Measurements from ENCODE around the gene SHC3.
"Not testable (repeated sequence)": the region's sequence is repeated elsewhere in the genome, so short reads cannot be mapped to it uniquely, and the experiment has no call there.

SHC3 gene, protein sequence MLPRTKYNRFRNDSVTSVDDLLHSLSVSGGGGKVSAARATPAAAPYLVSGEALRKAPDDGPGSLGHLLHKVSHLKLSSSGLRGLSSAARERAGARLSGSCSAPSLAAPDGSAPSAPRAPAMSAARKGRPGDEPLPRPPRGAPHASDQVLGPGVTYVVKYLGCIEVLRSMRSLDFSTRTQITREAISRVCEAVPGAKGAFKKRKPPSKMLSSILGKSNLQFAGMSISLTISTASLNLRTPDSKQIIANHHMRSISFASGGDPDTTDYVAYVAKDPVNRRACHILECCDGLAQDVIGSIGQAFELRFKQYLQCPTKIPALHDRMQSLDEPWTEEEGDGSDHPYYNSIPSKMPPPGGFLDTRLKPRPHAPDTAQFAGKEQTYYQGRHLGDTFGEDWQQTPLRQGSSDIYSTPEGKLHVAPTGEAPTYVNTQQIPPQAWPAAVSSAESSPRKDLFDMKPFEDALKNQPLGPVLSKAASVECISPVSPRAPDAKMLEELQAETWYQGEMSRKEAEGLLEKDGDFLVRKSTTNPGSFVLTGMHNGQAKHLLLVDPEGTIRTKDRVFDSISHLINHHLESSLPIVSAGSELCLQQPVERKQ

DNA sequence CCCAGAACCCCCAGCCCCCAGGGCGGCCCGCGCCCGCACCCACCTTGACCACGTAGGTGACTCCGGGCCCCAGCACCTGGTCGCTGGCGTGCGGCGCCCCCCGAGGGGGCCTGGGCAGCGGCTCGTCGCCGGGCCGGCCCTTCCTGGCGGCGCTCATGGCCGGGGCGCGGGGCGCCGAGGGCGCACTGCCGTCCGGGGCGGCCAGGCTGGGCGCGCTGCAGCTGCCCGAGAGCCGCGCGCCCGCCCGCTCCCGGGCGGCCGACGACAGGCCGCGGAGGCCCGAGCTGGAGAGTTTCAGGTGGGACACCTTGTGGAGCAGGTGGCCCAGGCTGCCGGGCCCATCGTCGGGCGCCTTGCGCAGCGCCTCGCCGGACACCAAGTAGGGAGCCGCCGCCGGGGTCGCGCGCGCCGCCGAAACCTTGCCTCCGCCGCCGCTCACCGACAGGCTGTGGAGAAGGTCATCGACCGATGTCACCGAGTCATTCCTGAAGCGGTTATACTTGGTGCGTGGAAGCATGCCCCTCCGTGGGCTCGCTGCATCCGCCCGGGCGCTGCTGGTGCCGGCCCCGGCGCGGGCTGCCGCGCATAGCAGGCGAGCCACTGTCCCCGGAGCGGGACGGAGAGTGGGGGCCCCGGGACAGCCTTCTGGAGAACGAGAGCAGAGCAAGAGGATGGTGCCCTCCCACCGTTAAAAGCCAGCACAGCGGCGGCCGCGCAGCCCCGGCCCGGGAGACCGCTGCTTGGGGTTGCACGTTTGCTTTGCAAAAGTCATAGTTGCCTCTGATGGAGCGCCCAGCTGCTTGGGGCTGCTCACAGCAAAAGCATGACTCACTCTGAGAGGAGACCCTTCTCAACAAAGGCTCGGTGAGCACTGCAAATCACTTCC, at the start of gene SHC3:
SHC3 (minus strand) TSS at position 875 of the 886 bp plus-strand sequence; CDS start at position 517, 358 bp downstream.
- no peak for DNase-seq

DNA sequence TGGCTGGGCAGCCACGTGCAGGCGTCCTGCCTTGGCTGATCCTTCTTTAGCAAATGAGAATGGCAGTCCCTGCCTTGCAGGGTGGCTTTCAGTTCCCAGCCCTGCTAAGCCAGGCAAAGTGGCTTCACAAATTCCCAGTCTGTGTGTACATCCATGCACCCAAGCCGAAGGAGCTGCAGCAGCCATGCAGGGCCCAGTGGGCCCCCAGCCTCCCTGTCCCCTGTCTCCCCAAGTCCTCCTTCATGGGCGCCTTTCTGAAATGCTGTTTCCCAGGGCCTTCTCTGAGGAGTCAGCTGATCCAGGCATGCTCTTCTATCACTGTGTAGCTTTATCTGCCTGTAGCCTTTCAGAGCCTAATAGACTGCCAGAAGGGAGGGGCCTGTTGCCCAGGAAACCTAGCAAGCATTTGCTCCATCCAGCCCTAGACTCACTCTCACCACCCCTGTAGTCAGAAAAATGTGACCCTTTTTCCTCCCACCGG, 47.4 kb upstream of the SHC3 start:
- DNase-seq, result no peak

DNA sequence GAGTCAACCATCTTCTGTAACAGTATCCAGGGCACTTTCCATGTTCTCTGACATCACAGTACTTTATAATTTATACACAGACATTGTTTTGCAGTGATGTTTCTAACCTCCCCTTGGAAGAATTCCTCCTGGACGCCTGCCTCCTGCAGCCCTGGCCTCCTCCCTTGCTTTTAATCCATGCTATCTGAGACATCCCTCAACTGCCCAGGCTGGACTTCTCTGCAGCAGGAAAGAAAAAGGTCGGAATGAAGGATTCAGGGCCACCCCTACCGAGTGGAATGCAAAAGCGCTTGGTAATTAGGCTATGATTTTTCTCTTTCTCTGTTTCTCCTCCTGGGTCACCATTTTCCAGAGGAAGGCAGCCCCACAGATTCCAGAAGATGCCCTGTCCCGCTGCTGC, 47.0 kb upstream of the SHC3 start:
- DNase-seq, result no peak

DNA sequence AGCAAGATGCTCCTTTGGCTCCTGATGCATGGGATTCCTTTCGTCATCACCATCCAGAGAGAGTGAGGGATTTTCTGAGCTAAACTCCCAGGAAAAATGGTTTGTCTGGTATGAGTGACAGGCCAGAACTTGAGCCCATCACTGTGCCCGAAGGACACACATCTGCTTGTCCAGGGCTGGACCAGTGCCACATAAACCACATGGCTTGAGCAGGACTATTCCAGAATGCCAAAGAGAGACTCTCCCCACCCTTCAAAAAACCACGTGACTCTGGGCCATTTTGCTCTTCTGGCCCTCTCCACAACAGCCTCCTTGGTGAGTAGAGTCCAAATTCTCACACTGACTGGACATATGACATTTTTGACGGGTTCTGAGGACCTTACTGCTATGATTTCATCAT, 46.4 kb upstream of the SHC3 start:
- DNase-seq, result no peak

DNA sequence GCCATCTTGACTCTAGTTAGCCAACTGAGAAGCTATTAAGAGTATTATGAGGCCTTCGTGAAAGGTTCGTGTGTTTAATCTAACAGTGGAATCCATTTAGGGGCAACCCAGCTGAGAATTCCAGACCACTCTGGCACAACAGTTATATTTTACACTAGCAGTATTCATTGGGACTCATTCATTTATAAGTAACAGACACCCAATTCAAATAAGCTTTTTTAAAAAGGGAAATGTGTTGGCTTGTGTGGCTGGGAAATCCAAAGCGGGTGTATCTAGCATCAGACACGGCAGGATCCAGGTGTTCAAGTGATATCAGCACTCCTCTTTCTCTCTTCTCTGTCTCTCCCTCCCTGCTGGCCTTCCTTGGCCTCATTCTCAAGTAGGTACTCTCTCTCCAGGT, 46.0 kb upstream of the SHC3 start:
- no peak for DNase-seq

DNA sequence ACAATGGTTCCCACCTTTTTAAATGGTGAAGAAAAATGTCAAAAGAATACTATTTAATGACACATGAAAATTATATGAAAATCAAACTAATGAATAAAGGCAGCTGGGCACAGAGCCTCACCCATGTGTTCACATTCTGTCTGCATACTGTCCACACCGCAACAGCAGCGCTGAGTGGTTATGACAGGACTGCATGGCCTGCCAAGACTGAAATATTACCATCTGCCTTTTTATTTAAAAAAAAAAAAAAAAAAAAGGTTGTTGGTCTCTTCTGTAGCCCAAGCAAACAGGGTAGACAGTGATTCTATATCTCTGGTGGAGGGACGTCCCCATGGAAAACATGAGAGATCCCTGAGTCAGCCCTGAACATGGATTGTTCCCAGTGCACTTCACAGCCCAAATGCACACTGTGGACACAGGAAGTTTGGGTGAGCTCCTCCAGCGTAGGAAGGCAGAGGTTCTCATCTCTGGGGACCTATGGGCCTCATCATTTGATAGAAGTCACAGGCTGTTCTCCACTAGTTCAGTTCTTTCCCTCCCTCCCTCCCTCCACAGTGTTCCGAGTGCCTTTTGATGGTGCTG, 44.9 kb upstream of the SHC3 start:
- DNase-seq, result no peak

DNA sequence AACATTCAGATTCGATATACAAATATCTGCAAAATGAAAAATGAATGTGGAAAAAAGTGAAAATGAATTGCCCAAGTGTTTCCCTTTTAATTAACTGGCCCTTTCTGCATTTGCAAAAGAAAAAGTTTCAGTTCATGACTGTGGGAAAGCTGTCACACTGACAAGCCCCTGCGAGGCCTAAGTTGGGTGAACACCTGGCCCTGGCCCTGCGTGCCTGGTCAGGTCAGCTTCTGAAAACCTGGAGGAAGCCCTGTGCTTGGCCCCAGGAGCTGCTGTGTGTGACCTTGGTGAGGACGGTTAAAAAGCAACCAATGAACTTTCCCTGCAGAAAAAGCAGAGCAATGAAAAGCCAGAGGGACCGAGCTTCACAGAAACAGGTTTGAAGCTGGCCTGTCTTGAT, 41.0 kb upstream of the SHC3 start:
- no peak for DNase-seq

DNA sequence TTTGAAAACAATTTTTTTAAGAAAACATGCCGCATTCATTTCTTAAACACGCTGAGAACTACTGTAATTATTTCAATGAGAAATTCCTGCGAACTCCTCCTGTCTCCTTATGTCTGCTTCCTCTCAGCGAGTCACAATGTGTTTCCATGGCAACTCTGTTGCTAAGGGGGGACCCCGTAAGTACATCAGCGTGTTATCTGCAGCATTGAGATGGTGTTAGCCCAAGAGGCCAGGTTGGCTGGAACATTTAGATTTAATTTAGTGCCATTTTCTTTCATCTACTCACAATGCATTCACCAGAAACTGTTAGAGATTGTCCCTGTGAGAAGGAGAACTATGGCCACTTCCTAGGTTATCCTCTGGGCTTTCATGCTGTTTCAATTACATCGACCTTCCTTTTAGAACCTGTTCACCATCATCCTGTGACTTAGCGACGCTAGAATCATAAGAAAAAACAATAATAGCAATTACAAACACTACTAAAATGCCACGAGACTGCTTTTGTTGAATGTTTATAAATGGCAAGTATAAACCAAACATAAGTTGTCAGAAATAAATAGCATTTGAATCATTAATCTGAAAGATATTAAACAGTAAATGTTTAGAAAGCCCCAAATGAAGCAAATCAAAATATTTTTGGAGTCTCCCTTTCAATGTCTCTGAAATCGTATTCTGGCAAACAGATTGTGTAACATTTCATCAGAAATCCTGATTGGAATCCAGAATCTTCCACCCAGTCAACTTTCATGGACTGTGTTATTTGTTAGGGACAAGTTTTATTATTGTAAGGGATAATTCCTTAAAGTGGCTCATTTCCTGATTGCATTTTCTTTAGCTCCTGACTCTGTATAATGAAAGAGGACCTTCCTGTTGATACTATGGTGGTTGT, 39.7 kb upstream of the SHC3 start:
- DNase-seq, result no peak

DNA sequence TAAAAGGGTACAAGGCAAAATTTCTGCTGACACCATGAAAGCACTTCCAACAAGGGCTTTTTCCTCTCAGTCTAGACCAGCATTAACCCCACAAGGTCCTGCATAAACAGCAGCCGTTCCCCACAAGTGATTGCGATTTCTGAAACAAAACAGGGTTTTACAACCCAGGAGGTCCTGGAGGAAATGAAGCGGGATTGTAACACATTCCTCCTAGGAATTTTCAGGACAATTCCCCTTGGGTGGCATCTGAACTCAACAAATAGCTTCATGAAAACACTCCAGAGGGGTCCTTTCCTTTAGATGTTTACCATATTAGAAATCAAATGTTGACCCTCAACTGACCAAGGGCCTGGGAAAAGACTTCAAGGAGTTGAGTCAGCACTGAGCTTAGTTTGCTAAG, 36.7 kb upstream of the SHC3 start:
- no peak for DNase-seq

DNA sequence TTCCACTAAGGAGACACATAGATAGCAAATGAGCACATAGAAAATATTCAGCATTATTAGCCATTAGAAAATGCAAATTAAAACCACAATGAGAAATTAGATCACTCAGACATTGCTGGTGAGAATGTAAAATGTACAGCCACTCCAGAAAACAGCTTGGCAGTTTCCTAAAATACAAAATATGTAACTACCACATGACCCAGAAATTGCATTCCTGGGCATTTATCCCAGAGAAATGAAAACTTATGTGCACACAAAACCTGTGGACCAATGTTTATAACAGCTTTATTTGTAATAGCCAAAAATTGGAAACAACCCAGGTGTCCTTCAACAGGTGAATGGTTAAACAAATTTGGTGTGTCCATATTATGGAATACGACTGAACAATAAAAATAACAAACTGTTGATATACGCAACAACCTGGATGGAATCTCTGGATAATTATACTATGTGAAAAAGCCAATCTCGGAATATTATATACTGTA, 34.8 kb upstream of the SHC3 start:
- DNase-seq, result no peak

DNA sequence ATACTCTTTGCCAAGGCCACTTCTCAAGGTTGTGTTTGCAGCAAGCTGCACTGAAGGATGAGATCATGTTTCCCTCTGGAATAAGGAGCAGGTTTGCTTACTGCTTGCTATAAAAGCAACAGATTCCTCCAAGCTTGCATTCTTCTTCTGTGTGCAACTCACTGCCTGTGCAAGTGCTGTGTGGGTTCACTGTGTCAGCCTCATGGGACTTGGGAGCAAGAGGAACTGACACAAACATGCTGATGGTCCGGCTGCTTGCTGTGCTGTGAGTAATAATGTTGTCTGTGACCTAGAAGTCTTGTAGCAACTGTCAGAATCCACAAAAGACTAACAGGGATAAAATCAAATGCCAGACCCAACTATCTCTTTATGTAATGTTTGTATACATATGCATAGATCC, 33.6 kb upstream of the SHC3 start:
- DNase-seq, result no peak

DNA sequence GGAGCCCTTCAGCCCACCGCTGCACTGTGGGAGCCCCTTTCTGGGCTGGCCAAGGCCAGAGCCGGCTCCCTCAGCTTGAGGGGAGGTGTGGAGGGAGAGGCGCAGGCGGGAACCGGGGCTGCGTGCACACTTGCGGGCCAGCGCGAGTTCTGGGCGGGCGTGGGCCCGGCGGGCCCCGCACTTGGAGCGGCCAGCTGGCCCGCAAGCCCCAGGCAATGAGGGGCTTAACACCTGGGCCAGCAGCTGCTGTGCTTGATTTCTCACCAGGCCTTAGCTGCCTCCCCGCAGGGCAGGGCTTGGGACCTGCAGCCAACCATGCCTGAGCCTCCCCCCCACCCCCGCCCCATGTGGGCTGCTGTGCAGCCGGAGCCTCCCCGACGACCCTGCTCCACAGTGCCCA, 30.7 kb upstream of the SHC3 start:
- not testable (repeated sequence) for DNase-seq

DNA sequence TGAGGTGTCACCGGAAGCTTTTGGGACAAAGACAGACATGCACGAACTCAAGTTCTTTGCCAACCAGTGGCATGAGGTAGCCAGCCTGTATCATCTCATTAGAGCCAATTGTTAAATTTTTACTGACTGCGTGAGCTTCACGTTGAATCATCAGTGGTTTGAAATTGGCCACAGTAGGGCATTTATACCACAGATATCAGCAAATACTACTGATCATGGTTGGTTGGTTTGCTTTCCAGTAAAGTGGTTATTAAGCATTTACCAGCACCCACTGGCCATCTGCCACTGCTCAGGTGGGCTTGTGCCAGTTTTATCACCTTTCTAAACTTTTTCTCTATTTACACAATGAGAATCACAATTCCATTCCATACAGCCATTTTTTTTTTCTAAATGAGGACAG, 28.4 kb upstream of the SHC3 start:
- DNase-seq, result no peak

DNA sequence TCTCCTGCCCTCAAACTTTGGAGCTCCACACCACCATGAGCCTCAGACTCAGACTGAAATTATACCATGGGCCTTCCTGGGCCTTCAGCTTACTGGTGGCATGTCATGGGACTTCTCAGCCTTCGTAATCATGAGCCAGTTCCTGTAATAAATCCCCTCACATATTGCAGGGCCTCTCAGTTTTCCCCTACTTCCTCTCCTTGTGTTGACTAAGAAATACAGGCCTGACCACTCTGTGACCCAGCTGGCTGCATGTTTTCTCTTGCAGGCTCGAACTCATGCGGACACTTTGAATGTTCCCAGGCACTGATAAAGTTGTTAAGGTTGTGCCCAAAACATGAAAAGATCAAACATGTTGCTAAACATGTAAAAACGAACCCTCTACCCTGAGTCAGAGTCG, 26.2 kb upstream of the SHC3 start:
- DNase-seq, result no peak

DNA sequence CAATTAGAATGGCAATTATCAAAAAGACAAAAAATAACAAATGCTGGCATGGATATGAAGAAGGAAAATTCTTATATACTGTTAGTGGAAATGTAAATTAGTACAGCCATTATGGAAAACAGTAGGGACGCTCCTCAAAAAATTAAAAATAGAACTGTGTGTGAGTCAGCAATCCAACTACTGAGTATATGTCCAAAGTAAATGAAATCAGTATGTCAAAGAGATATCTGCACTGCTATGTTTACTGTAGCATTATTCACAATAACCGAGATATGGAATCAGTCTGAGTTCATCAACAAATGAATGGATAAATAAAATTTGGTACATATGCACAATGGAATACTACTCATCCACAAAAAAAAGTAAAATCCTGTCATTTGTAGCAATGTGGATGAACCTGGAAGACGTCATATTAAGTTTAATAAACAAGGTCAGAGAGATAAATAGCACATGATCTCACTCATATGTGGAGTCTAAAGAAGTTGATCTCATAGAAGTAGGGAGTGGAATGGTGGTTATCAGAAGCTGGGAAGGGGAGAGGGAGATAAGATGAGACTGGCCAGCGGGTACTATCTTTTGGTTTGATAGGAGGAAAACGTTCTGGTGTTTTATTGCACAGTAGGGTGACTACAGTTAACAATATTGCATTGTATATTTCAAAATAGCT, 16.6 kb upstream of the SHC3 start:
- DNase-seq, result no peak

DNA sequence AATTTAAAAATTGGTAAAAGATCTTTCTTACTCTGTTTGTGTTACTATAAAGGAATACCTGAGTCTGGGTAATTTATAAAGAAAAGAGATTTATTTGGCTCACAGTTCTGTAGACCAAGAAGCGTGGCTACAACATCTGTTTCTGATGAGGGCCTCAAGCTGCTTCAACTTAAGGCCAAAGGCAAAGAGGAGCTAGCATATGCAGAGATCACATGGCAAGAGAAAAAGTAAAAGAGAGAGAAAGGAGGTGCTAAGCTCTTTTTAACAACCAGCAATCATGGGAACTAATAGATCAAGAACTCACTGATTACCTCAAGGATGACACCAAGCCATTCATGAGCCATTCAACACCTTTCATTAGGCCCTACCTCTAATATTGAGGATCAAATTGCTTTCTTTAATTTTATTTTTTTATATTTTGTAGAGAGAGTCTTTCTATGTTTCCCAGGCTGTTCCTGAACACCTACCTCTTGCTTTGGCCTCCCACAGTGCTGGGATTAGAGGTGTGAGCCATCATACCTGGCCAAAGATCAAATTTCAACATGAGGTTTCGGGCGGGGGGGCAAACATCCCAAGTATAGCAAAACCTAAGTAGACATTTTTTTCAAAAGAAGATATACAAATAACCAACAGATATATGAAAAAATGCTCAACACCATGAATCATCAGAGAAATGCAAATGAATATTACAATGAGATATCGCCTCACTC, 16.0 kb upstream of the SHC3 start:
- DNase-seq, result no peak

DNA sequence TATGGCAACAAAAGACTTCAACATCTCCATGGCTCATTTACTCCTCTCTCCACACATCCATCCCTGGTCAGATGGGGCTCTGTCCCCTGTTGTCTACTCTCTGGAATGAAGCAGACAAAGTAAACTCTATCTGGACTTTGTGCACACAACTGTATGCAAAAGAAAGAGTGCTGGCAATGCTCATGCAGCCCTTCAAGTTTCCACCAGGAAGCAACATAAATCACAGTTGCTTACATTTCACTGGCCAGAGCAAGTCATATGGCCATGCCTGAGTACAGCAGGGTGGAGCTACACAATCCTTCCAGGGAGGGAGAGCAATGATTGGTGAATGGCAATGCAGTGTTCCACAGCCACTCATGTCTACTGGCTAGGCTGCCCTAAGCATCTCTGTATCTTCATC, 12.4 kb upstream of the SHC3 start:
- DNase-seq, result no peak

DNA sequence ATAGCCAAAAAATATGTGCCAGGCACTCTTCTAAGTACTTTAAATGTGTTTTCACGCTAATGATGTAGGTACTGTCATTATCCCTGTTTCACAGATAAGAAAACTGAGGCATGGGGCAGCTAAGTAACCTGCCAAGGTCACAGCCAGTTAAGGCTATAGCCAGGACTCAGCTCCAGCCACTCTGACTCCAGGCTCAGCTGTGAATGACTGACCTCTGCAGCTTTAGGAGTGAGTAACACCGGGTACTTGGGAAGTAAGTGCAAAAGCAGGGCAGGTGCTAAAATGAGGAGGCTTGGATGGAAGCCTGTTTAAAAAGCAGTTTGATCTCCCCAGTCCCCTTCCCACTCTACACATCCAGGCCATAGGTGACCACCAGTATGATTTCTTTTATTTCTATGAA, 10.6 kb upstream of the SHC3 start:
- DNase-seq, result no peak

DNA sequence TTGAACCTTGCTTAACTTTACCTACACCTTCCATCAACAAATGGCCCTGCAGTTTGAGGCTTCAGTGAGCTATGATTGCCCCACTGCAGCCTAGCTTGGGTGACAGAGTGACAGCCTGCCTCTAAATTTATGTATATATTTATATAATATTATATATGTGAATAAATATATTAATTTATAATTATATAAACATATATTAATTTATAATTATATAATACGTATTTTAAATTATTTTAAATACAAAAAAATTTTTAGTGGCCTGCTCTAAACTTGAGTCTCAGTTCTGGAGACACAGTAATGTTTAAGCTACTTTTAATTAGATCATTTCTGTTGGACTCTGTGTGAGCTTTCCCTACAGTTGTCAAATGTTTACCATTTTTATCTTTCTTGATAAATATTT, 9.3 kb upstream of the SHC3 start:
- no peak for DNase-seq

DNA sequence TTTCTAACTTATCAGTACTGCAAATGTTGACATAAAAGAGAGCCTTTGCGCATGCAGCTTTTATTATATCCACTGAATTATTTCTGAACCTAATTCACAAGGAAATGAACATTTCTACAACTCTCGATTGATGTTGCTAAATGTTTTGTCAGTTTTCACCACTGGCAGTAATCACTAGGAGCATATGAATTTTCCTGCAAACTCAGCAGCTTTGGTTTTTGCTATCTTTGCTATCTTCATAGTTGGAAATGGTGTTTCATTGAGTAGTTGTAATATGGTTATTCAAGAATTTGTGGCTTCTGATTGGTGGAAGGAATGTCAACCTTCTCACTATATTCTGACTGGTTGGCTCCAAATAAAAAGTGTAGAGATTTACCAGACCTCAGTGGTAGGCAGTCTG, 8.9 kb upstream of the SHC3 start:
- DNase-seq, result no peak

DNA sequence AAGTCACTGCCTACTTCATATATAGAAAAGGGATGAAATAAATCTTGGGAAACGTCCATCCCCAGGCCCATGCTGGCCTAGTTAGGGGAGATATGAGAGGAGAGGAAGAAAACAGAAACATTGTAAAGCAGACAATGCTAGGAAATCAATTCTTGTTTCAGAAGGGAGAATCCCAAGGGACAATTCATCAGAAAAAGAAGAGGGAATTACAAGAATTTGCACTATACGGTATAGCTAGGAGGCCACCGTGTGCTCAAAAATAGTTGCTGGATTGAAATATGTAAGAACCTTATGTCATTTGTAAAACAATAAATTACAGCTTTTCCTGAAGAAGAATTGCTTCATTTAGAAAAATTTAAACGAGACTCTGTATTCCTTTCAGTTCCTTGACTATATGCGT, 8.3 kb upstream of the SHC3 start:
- no peak for DNase-seq
